Right forelimb (tissue), 1 donor: ENCODE measurements around the gene SIL1.
"Not testable (repeated sequence)": the region's sequence is repeated elsewhere in the genome, so short reads cannot be mapped to it uniquely, and the experiment has no call there.

Experiments used
- DNase-seq: peaks from one replicate; pipeline ENCODE4 v3.0.0-alpha.2; 2018

SIL1 gene

GRCh38 chr5:139104577-139105276, 93.4 kb downstream of the SIL1 start:
- peak; percentile 77 for DNase-seq

- DNase-seq: no peak
Observed at GRCh38 chr5:139103762-139104161, 94.4 kb downstream of the SIL1 start.

- no peak for DNase-seq
Observed at GRCh38 chr5:139100825-139101224, 97.3 kb downstream of the SIL1 start.

GRCh38 chr5:139094154-139095131, 103.7 kb downstream of the SIL1 start:
- DNase-seq: no peak

- DNase-seq: no peak
Observed at GRCh38 chr5:139092741-139093343, 105.3 kb downstream of the SIL1 start.

GRCh38 chr5:139091439-139092156, 106.6 kb downstream of the SIL1 start:
- DNase-seq: no peak

GRCh38 chr5:139090581-139090980, 107.6 kb downstream of the SIL1 start:
- DNase-seq: no peak

- DNase-seq: no peak
Observed at GRCh38 chr5:139088024-139088423, 110.1 kb downstream of the SIL1 start.

- DNase-seq: no peak
Observed at GRCh38 chr5:139082813-139083498, 115.2 kb downstream of the SIL1 start.

- DNase-seq: no peak
Observed at GRCh38 chr5:139079991-139080610, 118.1 kb downstream of the SIL1 start.

- DNase-seq: no peak
Observed at GRCh38 chr5:139079225-139079990, 118.8 kb downstream of the SIL1 start.

GRCh38 chr5:139078345-139078744, 119.8 kb downstream of the SIL1 start:
- DNase-seq: no peak

- DNase-seq: no peak
Observed at GRCh38 chr5:139077899-139078298, 120.3 kb downstream of the SIL1 start.

- DNase-seq: no peak
Observed at GRCh38 chr5:139076111-139076510, 122.1 kb downstream of the SIL1 start.

GRCh38 chr5:139075066-139076050, 122.8 kb downstream of the SIL1 start:
- DNase-seq: no peak

- DNase-seq: not testable (repeated sequence)
Observed at GRCh38 chr5:139073956-139074355, 124.2 kb downstream of the SIL1 start.

GRCh38 chr5:139068494-139069151, 129.5 kb downstream of the SIL1 start:
- DNase-seq: no peak

- no peak for DNase-seq
Observed at GRCh38 chr5:139068060-139068459, 130.1 kb downstream of the SIL1 start.

GRCh38 chr5:139065306-139065705, 132.9 kb downstream of the SIL1 start:
- no peak for DNase-seq
